ENCODE measurements around the gene FOXL1. TPM values are rescaled to one million over a fixed set of nuclear protein-coding genes. Genes with fewer than 3 reads are reported as not detected.

The FOXL1 gene
- total and polyA plus RNA-seq, 9 of the 15 experiments (the other 6 are each of a cell fraction or from before 2014, with no cell fraction given), result not detected

DNA sequence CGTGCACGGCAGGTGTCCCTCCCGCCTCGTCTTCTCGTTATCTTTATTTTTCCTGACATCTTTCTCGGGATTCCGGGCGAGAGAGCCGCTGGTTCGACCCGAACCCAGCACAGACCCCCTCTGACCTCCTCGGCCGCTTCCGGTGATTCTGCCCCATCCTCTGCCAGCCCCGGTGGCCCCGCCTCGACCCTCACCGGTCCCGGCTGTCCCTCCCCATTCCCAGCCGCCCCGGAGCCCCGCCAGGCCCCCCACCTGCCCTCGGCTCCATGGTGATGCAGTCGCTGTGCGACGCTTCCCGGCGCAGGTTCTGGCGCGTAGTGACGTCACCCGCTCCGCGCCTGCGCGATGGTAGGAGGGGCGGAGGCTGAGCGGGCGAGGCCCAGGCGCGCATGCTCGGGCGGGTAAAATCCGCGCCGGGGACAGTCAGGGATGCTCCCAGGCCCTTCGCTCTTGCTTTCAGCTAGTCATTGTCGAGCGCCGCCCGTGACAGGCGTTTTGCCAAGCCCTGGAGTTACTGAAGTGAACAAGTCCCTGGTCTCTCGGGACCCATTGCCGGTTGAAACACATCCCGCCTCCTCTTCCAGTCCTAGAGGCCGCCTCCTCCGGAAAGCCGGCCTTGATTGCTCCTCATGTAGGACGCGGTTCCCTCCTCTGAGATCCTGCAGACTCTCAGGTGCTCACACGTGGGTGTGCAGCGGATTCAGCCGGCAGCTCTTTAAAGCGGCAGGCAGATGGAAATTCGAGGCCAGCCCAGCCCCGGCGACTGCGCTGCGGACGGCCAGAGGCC is 23.2 kb upstream of the FOXL1 start, which contains the start of gene MTHFSD (continued):
- TF ChIP-seq, protein P1, sequence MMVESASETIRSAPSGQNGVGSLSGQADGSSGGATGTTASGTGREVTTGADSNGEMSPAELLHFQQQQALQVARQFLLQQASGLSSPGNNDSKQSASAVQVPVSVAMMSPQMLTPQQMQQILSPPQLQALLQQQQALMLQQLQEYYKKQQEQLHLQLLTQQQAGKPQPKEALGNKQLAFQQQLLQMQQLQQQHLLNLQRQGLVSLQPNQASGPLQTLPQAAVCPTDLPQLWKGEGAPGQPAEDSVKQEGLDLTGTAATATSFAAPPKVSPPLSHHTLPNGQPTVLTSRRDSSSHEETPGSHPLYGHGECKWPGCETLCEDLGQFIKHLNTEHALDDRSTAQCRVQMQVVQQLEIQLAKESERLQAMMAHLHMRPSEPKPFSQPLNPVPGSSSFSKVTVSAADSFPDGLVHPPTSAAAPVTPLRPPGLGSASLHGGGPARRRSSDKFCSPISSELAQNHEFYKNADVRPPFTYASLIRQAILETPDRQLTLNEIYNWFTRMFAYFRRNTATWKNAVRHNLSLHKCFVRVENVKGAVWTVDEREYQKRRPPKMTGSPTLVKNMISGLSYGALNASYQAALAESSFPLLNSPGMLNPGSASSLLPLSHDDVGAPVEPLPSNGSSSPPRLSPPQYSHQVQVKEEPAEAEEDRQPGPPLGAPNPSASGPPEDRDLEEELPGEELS (CRISPR knock-in tag; IDR thresholded peaks at IDR 0.05; ENCODE audit: borderline replicate concordance), result no peak
- no peak for TF ChIP-seq ZNF76 (CRISPR knock-in tag; IDR thresholded peaks at IDR 0.05; ENCODE audit: borderline replicate concordance)
- no peak for TF ChIP-seq MIER1 (IDR thresholded peaks at IDR 0.05; ENCODE audit: low read depth)
- TF ChIP-seq, protein P2, sequence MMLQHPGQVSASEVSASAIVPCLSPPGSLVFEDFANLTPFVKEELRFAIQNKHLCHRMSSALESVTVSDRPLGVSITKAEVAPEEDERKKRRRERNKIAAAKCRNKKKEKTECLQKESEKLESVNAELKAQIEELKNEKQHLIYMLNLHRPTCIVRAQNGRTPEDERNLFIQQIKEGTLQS (IDR thresholded peaks at IDR 0.05), result peak; percentile 98
- TF ChIP-seq, protein P2 (CRISPR knock-in tag; conservative IDR thresholded peaks at IDR 0.05), result no peak
- no peak for TF ChIP-seq ATF6 (CRISPR knock-in tag; IDR thresholded peaks at IDR 0.05)
- TF ChIP-seq FOXK2 (conservative IDR thresholded peaks at IDR 0.05 in 1 of 2, IDR thresholded peaks at IDR 0.05 in 1 of 2; ENCODE audit: low read depth in 2 of 2), result no peak; a peak in 1 of 4 replicates
- TF ChIP-seq ZNF347 (CRISPR knock-in tag; IDR thresholded peaks at IDR 0.05; ENCODE audit: low read depth), result no peak
- no peak for TF ChIP-seq SMARCC2 (IDR thresholded peaks at IDR 0.05; ENCODE audit: low read depth)
- TF ChIP-seq ZNF589 (CRISPR knock-in tag; IDR thresholded peaks at IDR 0.05; ENCODE audit: low read depth), result no peak
- peak; percentile 44; the same call in 1 of the 2 replicates for TF ChIP-seq GTF2F1 (IDR thresholded peaks at IDR 0.05; ENCODE audit: low read depth, low read length)
- peak; percentile 74 for TF ChIP-seq TAF1 (IDR thresholded peaks at IDR 0.05; ENCODE audit: control insufficient read depth, extremely low read depth, insufficient read depth, low read length, severe bottlenecking)
- no peak for TF ChIP-seq BMI1 (IDR thresholded peaks at IDR 0.05; ENCODE audit: low read length)
- peak; percentile 91 for TF ChIP-seq HDAC2 (IDR thresholded peaks at IDR 0.05)
- TF ChIP-seq POLR2AphosphoS5 (IDR thresholded peaks at IDR 0.05; ENCODE audit: control insufficient read depth, insufficient read depth, low read depth, low read length), result peak; percentile 68
- TF ChIP-seq, protein P3, sequence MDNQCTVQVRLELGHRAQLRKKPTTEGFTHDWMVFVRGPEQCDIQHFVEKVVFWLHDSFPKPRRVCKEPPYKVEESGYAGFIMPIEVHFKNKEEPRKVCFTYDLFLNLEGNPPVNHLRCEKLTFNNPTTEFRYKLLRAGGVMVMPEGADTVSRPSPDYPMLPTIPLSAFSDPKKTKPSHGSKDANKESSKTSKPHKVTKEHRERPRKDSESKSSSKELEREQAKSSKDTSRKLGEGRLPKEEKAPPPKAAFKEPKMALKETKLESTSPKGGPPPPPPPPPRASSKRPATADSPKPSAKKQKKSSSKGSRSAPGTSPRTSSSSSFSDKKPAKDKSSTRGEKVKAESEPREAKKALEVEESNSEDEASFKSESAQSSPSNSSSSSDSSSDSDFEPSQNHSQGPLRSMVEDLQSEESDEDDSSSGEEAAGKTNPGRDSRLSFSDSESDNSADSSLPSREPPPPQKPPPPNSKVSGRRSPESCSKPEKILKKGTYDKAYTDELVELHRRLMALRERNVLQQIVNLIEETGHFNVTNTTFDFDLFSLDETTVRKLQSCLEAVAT (IDR thresholded peaks at IDR 0.05), result peak in 1 of 2 experiments; percentile 64; a peak in 1 of 4 replicates
- TF ChIP-seq MECOM (CRISPR knock-in tag; IDR thresholded peaks at IDR 0.05), result 0 out of 2 replicates have a peak, but pooled peaks have one; percentile 14
- TF ChIP-seq CHD1 (IDR thresholded peaks at IDR 0.05; ENCODE audit: low read length), result no peak
- TF ChIP-seq PHB (CRISPR knock-in tag; IDR thresholded peaks at IDR 0.05), result no peak
- peak; percentile 61 for TF ChIP-seq RBBP5 (IDR thresholded peaks at IDR 0.05; ENCODE audit: borderline replicate concordance, insufficient read depth, low read length, poor library complexity, severe bottlenecking)

All from K562 (cell line).